HG03095 (cell line): ENCODE results near the gene UBE2G2.

Source experiments
- ATAC-seq: cut with Tn5 transposase; IDR thresholded peaks from one replicate; pipeline ENCODE4 v1.9.1; 2021; ENCODE audit warnings: moderate library complexity; ENCODE audit not compliant: unreplicated experiment

Gene UBE2G2

GRCh38 chr21:44816761-44817505 lies 15.3 kb upstream of the UBE2G2 start:
- ATAC-seq: no peak

- ATAC-seq: no peak
Measured at GRCh38 chr21:44815852-44816628, 14.4 kb upstream of the UBE2G2 start.

GRCh38 chr21:44815225-44815624 lies 13.6 kb upstream of the UBE2G2 start:
- ATAC-seq: no peak

GRCh38 chr21:44814498-44815023 lies 12.9 kb upstream of the UBE2G2 start:
- ATAC-seq: no peak

GRCh38 chr21:44813727-44814126 lies 12.1 kb upstream of the UBE2G2 start:
- ATAC-seq: no peak

GRCh38 chr21:44813149-44813548 lies 11.5 kb upstream of the UBE2G2 start:
- no peak for ATAC-seq

- no peak for ATAC-seq
Measured at GRCh38 chr21:44812640-44813039, 11.0 kb upstream of the UBE2G2 start.

- ATAC-seq: no peak
Measured at GRCh38 chr21:44810779-44811178, 9.2 kb upstream of the UBE2G2 start.

GRCh38 chr21:44805859-44806258 lies 4.2 kb upstream of the UBE2G2 start:
- no peak for ATAC-seq

- ATAC-seq: no peak
Measured at GRCh38 chr21:44805226-44805625, 3.6 kb upstream of the UBE2G2 start.

- no peak for ATAC-seq
Measured at GRCh38 chr21:44804762-44805161, 3.1 kb upstream of the UBE2G2 start.

GRCh38 chr21:44803651-44804050 lies 2.0 kb upstream of the UBE2G2 start:
- no peak for ATAC-seq

- no peak for ATAC-seq
Measured at GRCh38 chr21:44802396-44803153, 955 bp upstream of the UBE2G2 start.

GRCh38 chr21:44800971-44801467 lies 601 bp downstream of the UBE2G2 start:
- no peak for ATAC-seq

GRCh38 chr21:44800103-44800502 lies 1.5 kb downstream of the UBE2G2 start:
- no peak for ATAC-seq

GRCh38 chr21:44799646-44800045 lies 2.0 kb downstream of the UBE2G2 start:
- ATAC-seq: no peak

- no peak for ATAC-seq
Measured at GRCh38 chr21:44797775-44798174, 3.8 kb downstream of the UBE2G2 start.

- ATAC-seq: no peak
Measured at GRCh38 chr21:44795342-44795741, 6.3 kb downstream of the UBE2G2 start.

GRCh38 chr21:44793592-44794374 lies 7.8 kb downstream of the UBE2G2 start:
- ATAC-seq: no peak
